AG09309 (cell line): Measurements from ENCODE around the gene BRAT1.
A peak's percentile ranks its signal among the peaks of the same experiment; 100 is the strongest.

Experiments used
- DNase-seq: peaks from one replicate; pipeline ENCODE4 v3.0.0-alpha.2; 2010; ENCODE audit warnings: low read depth
- H3K4me3 ChIP-seq: 2 replicates; pipeline ENCODE4 v1.5.1; 2011; ENCODE audit warnings: mild to moderate bottlenecking, low read depth, low read length, moderate library complexity; ENCODE audit not compliant: control insufficient read depth
- CTCF ChIP-seq: IDR thresholded peaks from 2 replicates; pipeline ENCODE4 v1.5.1; 2011; ENCODE audit warnings: mild to moderate bottlenecking, low read depth, low read length, inconsistent platforms; ENCODE audit not compliant: insufficient read depth, control insufficient read depth; ENCODE audit errors: missing control alignments

Gene BRAT1

GRCh38 chr7:2518737-2519118 lies 36.6 kb downstream of the BRAT1 start:
- no peak for TF ChIP-seq CTCF
- H3K4me3 ChIP-seq: no peak overlapping the region
- no peak for DNase-seq

GRCh38 chr7:2517678-2518507 lies 37.4 kb downstream of the BRAT1 start:
- no peak for DNase-seq
- no peak overlapping the region for H3K4me3 ChIP-seq

GRCh38 chr7:2517026-2517425 lies 38.3 kb downstream of the BRAT1 start:
- no peak overlapping the region; the same call in 1 of the 2 replicates for H3K4me3 ChIP-seq
- DNase-seq: peak; percentile 77
- peak; percentile 25 for TF ChIP-seq CTCF

More at GRCh38 chr7:2517678-2518507, 37.4 kb downstream of the BRAT1 start:
- no peak for TF ChIP-seq CTCF

GRCh38 chr7:2516194-2516555 lies 39.1 kb downstream of the BRAT1 start:
- no peak for DNase-seq
- TF ChIP-seq CTCF: no peak
- H3K4me3 ChIP-seq: no peak overlapping the region

- no peak for TF ChIP-seq CTCF
- DNase-seq: no peak
- no peak overlapping the region for H3K4me3 ChIP-seq
Observed at GRCh38 chr7:2515424-2516193, 39.7 kb downstream of the BRAT1 start.

GRCh38 chr7:2514473-2515423 lies 40.6 kb downstream of the BRAT1 start:
- H3K4me3 ChIP-seq: no peak overlapping the region
- no peak for TF ChIP-seq CTCF
- no peak for DNase-seq
